ENCODE results near the gene MAFG. TPM values are rescaled to one million over a fixed set of nuclear protein-coding genes. Genes with fewer than 3 reads are reported as not detected.

The MAFG gene
- total RNA-seq, 4 donors from 2014 or later = 19.8 to 38.3 (median 34.4) TPM

DNA sequence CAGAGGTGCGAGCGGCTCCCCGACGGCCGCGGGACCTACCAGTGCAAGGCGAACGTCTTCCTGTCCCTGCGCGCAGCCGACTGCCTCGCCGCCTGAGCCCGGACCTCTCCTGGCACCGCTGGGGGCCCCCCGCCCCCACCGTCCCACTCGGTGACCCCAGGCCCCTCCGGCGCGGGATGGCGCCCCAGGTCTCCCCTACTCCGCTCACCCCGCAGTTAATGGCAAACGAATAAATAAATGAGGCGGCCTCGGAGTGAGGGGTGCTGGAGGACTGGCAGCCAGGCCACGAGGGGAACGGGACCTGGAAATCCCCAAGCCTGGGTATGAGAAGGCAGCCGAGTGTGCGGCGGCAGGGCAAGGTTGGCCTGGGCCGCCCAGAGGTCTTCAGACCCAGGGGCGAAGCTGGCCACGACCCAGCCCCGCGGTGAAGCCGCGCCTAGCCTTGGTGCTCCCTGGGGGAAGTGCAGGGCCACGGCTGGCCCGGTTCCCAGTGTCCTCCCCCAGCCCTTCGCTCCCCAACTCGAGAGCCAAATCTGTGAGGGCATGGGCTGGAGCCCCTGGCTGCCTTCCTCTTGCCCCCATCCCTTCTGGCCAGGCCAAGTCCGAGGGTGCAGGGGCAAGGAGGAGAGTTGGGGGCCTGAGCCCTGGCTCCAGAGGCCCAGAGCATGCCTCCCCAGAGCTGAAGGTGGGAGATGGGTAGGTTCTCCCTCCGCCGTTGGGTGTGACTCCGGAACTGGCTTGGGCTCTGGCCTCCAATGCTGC lies 24.7 kb downstream of the MAFG start:
- Histone ChIP-seq H3K9me3 (no peaks in the 10 kb centered on the region), H3K27me3 (no peaks in the 10 kb centered on the region), H3K4me3 (peak overlapping the region in 3 of 4 donors; percentile 40 to 43 (median 41)), H3K4me1 (peaks cover 0 to 17% (median 7%) of the 10 kb centered on the region in 4 donors), H3K27ac (peak overlapping the region in 1 of 4 donors; percentile 25), H3K36me3 (peaks cover 0 to 63% (median 0%) of the 10 kb centered on the region in 3 donors)
- TF ChIP-seq POLR2A (IDR thresholded peaks at IDR 0.05) (no peak), CTCF (IDR thresholded peaks at IDR 0.05) (no peak)
- DNase-seq = no peak

DNA sequence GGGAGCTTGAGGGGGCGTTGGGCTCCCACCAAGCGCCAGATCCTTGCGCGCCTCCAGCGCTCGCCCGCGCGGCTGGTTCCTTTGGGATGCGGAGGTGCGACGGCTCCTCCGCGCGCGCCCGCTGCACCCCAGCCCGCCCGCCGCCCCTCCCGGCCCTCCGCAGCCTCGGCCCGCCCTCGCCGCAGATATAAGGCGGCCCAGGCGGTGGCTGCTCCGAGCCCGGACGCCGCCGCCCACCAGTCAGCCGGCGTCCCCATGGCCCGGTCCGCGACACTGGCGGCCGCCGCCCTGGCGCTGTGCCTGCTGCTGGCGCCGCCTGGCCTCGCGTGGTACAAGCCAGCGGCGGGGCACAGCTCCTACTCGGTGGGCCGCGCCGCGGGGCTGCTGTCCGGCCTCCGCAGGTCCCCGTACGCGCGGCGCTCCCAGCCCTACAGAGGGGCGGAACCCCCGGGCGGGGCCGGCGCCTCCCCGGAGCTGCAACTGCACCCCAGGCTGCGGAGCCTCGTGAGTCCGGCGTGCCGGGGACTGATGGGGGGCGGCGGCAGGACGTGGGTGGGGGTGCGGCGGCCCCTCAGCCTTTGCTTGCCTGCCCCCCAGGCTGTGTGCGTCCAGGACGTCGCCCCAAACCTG lies 25.4 kb downstream of the MAFG start, which contains the start of gene NPB:
TSS of gene NPB (plus strand) at position 216 of the 630 bp plus-strand sequence. CDS start at position 256, 40 bp downstream.
- Histone ChIP-seq H3K27ac (peak within 1 kb of the TSS in 1 of 4 donors; percentile 25), H3K4me3 (peak within 1 kb of the TSS; percentile 3 to 43 (median 40)), H3K4me1 (peaks cover 0 to 17% (median 7%) of the 10 kb centered on the region in 4 donors), H3K36me3 (peaks cover 0 to 63% (median 0%) of the 10 kb centered on the region in 3 donors), H3K9me3 (no peaks in the 10 kb centered on the region), H3K27me3 (no peaks in the 10 kb centered on the region)
- DNase-seq = peak in 1 of 3 donors; percentile 68
- no peak for TF ChIP-seq POLR2A (IDR thresholded peaks at IDR 0.05)

GRCh38 chr17:81901167-81902022 lies 26.1 kb downstream of the MAFG start:
- Histone ChIP-seq H3K9me3 (no peaks in the 10 kb centered on the region), H3K4me1 (peaks cover 0 to 17% (median 7%) of the 10 kb centered on the region in 4 donors), H3K27me3 (no peaks in the 10 kb centered on the region), H3K27ac (no peak overlapping the region), H3K4me3 (peak overlapping the region in 3 of 4 donors; percentile 40 to 43 (median 41)), H3K36me3 (peaks cover 0 to 62% (median 0%) of the 10 kb centered on the region in 3 donors)
- TF ChIP-seq CTCF (IDR thresholded peaks at IDR 0.05) (no peak), POLR2A (IDR thresholded peaks at IDR 0.05) (no peak)
- peak in 1 of 3 donors; percentile 49 for DNase-seq

DNA sequence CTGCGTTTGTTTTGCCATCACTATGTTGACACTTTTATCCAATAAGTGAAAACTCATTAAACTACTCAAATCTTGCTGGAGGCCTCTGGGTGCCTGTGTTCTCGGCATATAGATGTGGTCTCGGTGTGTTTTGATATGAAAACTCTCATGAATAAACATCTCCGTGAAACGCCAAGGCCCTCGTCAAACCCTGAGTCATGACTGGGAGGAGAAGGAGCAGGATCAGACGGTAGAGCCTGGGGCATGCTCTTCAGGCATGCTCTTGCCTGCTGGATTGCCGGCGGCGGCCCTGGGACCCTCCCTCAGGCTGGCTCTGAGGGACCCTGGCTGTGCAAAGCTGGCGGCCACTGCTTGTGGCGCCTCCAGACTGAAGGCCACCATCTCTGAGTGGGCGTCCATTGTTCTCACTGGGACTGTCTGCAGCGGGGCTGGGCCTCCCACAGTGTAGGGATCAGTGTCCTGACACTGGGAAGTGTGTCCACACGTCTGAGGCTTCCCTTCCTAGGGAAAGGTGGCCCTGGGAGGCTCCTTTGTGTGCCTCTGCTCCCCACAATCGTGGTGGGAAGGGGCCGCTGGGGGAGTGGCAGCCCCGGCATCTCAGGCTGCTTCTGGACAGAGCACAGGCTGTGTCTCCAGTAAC lies 27.2 kb downstream of the MAFG start:
- DNase-seq = no peak
- H3K27ac ChIP-seq = no peak overlapping the region
- H3K4me1 ChIP-seq = peaks cover 0 to 17% (median 7%) of the 10 kb centered on the region in 4 donors
- H3K4me3 ChIP-seq = no peak overlapping the region
- no peaks in the 10 kb centered on the region for H3K9me3 ChIP-seq
- H3K27me3 ChIP-seq = no peaks in the 10 kb centered on the region
- peaks cover 0 to 62% (median 0%) of the 10 kb centered on the region in 3 donors for H3K36me3 ChIP-seq
- TF ChIP-seq CTCF (IDR thresholded peaks at IDR 0.05) = no peak
- TF ChIP-seq POLR2A (IDR thresholded peaks at IDR 0.05) = no peak

DNA sequence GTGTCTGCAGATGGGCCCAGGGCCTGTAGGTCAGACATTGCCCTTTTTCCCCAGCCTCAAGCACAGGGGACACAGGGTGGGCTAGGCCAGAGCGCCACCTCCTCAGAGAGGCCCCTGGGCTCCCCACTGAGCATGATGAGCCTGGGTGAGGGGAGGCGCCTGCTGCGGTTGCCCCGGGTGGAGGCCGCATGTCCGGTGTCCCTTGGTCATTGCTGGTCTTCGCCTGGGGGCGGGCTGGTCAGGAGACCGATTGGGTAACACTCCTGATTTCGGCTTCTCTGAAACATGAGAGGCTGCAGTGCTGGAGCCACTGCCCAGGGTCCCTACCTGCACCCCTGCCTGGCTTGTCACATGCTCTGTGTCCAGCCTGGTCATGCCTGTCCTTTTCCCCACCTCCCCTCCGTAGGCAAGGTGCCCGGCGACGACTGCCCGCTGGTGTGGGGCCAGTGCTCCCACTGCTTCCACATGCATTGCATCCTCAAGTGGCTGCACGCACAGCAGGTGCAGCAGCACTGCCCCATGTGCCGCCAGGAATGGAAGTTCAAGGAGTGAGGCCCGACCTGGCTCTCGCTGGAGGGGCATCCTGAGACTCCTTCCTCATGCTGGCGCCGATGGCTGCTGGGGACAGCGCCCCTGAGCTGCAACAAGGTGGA lies 27.9 kb downstream of the MAFG start:
- TF ChIP-seq POLR2A (IDR thresholded peaks at IDR 0.05) = no peak
- TF ChIP-seq CTCF (IDR thresholded peaks at IDR 0.05) = no peak
- peaks cover 0 to 65% (median 0%) of the 10 kb centered on the region in 3 donors for H3K36me3 ChIP-seq
- no peaks in the 10 kb centered on the region for H3K9me3 ChIP-seq
- peaks cover 0 to 17% (median 7%) of the 10 kb centered on the region in 4 donors for H3K4me1 ChIP-seq
- H3K4me3 ChIP-seq = no peak overlapping the region
- no peak overlapping the region for H3K27ac ChIP-seq
- H3K27me3 ChIP-seq = no peaks in the 10 kb centered on the region
- DNase-seq = no peak

Measured in Peyer's patch (tissue), 4 donors.